ENCODE data around the gene ALMS1.
"Not testable (repeated sequence)": the region's sequence is repeated elsewhere in the genome, so short reads cannot be mapped to it uniquely, and the experiment has no call there.

ALMS1 gene

DNA sequence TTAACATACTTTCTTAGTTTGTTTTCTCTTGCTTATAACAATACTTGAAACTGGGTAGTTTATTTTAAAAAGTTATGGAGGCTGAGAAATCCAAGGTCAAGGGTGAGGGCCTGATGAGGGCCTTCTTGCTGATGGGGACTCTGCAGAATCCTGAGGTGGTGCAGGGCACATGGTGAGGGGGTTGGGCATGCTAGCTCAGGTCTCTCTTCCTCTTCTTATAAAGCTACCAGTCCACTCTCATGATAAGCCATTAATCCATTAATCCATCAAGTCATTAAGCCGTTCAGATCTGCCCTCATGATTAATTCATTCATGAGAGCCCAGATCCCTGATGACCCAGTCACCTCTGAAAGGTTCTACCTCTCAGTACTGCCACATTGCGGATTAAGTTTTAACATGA, 21.4 kb downstream of the ALMS1 start:
- no peak for DNase-seq

DNA sequence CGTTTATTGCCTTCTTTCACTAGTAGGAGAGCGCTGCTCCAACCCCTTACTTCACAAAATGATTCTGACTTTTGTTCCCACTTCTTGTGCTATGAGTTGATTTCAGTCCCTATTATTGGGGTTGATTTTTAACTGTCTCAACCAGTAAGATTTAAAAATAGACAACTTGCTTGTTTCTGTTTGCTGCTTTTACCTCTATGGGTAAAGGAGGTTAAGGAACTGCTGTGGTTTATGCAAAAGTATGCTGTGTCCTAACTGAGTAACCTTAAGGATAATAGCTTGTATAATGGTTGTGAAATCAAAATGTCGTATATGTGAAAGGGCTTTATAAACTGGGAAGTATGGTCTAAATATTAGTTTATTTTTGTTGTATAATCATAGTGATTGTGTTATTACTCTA, 22.6 kb downstream of the ALMS1 start:
- no peak for DNase-seq

DNA sequence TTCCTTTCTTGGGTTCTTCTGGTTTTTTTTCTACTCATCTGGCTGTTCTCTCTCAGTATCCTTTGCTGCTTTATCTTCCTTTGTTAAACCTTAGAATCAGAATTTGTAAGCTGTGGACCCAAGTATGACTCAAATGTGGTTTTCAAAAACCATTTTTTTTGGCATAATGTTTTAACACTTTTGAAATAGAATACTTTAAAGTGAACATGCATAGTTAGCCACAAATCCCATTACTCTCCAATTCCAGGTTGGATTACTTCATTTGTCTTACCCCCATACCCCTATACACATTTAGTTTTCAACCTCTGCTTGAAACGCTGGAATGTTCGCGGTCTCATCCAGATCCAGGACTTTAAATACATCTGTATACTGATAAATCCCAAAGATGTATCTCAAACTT, 29.1 kb downstream of the ALMS1 start:
- no peak for DNase-seq

DNA sequence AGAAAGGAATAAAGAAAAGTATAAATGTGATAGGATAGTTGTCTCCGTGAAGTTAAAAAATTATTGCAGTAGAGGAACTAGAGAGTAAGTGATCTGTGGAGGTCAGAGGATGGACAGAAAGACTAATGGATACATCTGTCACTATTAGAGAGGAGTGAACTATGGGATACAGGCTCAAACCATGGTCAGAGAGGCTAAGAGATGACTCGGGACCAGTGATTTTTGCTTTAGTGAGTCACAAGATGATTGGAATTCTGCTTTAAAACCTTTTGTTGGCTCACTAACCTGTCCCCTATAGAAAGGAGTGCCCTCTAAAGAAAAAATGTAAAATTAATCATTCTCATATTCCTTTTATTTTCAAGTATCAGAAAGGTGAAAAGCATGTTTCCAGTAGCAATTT, 30.3 kb downstream of the ALMS1 start:
- no peak for DNase-seq

DNA sequence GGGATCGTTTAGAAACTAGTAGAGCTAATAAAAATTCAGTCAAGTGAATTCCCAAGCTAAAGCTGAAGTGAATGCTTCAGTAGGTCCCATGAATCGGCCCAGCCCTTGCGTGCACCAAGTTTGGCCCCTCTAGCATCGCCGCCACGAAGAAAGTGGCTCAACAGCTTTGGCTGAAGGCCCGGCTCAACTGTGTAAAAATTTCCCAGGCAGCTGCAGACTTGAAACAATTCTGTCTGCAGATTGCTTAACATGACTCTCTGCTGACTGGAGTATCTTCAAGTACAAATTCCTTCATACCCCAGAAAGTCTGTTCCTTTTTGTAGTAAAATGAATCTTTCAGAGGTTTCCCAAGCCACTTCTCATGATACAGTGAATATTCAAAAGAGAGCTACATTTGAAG, 32.7 kb downstream of the ALMS1 start:
- no peak for DNase-seq

DNA sequence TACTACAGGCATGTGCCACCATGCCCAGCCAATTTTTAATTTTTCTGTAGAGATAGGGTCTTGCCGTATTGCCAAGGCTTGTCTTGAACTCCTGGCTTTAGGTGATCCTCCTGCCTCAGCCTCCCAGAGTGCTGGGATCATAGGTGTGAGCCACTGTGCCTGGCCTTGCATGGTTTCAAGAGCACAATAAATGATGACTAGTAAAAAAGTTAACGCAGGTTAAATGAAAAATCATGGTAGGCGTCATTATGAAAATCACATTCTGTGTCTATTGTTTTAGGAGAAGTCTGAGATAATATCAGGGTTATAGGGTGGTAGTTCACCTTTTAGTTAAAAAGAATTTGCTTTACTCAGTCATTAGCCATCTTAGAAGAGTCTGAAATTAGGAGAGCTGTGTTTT, 38.3 kb downstream of the ALMS1 start:
- no peak for DNase-seq

DNA sequence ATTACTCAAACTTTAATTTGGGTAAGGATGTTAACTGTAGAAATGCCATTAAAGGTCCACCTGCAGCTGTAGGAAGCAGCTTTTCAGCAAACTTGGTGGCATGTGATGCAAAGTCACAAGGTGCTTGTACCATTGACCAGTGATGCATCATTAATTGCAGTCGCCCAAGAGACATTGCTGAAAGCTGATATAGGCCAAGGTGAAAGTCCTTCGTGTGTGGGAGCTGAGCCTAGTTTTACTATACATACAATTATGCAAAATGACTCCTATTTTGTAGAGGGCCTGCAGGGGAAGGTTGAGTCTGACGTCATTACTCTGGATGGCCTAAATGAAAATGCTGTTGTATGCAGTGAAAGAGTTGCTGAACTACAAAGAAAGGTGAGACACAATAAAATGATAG, 40.5 kb downstream of the ALMS1 start:
- no peak for DNase-seq

DNA sequence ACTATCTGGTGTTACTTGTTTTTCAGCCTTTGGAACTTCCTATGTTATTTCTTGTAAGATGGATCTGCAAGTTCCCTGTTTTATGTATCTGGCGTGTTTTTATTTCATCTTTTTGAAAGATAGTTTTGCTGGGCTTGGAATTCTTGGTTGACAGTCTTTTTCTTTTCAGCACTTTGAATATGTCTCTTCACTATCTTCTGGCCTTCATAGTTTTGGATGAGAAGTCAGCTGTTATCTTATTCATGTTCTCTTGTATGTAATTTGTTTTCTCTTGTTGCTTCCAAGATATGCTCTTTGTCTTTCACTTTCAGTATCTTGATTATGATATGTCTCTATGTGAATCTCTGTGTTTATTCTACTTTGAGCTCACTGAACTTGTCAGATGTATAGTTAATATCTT, 50.4 kb downstream of the ALMS1 start:
- no peak for DNase-seq

DNA sequence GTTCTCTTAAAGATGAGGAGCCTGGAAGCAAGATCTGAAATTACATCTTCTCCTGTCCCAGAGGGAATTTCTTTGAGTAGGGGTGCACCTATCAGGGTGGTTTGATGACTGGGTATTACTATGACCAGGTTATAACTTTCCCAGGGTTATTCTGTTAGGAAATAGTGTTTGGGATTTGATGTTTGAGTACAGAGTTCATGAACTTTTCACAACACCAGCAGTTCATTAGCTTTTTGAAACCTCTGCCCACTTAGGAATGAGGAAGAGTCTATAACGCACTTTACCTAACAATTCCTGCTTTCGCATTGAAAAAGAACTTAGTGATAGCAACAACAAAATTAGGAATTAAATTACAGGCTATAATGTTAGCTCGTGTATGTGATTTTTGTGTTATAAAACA, 58.6 kb downstream of the ALMS1 start:
- no peak for DNase-seq

DNA sequence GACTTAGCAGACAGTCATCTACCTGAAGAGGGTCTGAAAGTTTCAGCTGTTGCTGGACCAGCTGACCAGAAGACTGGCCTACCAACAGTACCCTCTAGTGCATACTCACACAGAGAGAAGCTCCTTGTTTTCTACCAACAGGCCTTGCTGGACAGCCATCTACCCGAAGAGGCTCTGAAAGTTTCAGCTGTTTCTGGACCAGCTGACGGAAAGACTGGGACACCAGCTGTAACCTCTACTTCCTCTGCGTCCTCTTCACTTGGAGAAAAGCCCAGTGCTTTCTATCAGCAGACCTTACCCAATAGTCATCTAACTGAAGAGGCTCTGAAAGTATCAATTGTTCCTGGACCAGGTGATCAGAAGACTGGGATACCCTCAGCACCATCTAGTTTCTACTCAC, 63.2 kb downstream of the ALMS1 start:
- DNase-seq, result no peak

DNA sequence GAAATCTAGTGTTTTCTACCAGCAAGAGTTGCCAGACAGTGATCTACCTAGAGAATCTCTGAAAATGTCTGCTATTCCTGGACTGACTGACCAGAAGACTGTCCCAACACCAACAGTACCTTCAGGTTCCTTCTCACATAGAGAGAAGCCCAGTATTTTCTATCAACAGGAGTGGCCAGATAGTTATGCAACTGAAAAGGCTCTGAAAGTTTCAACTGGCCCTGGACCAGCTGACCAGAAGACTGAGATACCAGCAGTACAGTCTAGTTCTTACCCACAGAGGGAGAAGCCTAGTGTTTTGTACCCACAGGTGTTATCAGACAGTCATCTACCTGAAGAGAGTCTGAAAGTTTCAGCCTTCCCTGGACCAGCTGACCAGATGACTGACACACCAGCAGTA, 63.8 kb downstream of the ALMS1 start:
- DNase-seq, result no peak

DNA sequence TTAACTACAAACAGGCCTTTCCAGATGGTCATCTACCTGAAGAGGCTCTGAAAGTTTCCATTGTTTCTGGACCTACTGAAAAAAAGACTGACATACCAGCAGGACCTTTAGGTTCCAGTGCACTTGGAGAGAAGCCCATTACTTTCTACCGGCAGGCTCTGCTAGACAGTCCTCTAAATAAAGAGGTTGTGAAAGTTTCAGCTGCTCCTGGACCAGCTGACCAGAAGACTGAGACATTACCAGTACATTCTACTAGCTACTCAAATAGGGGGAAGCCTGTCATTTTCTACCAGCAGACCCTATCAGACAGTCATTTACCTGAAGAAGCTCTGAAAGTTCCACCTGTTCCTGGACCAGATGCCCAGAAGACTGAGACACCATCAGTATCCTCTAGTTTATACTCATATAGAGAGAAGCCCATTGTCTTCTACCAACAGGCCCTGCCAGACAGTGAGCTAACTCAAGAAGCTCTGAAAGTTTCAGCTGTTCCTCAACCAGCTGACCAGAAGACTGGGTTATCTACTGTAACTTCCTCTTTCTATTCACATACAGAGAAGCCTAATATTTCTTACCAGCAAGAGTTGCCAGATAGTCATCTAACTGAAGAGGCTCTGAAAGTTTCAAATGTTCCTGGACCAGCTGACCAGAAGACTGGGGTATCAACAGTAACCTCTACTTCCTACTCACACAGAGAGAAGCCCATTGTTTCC, 65.8 kb downstream of the ALMS1 start:
- no peak for DNase-seq

DNA sequence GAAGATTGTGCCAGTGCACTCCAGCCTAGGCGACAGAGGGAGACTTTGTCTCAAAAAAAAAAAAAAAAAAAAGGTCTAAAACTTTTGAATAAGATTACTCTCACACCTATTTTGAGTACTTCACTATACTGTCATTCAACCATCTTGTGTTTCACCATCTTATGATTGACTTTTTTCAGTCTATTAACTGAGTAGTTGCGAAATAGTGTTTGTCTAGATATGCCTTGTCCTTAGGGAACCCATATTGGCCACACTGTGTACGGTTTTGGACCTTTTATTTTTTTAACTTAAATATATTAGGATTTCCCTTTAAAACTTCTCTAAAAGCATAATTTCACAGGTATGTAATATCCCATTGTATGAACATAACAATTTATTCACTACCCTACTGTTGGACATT, 72.3 kb downstream of the ALMS1 start:
- DNase-seq, result no peak

DNA sequence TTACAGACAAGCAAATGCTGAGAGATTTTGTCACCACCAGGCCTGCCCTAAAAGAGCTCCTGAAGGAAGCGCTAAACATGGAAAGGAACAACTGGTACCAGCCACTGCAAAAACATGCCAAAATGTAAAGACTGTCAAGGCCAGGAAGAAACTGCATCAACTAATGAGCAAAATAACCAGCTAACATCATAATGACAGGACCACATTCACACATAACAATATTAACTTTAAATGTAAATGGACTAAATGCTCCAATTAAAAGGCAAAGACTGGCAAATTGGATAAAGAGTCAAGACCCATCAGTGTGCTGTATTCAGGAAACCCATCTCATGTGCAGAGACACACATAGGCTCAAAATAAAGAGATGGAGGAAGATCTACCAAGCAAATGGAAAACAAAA, 76.8 kb downstream of the ALMS1 start:
- DNase-seq, result not testable (repeated sequence)

DNA sequence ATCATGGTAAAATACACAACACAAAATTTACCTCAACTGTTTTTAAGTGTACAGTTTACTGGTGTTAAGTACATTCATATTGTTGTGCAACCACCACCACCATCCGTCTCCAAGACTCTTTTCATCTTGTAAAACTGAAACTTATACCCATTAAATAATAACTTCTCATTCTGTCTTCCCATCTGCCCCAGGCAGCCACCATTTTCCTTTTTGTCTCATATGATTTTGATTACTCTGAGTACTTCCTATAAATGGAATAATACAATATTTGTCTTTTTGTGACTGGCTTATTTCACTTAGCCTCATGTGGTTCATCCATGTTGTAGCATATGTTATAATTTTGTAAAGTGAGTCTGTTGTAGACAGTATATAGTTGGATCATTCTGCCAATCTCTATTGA, 82.7 kb downstream of the ALMS1 start:
- DNase-seq, result no peak

DNA sequence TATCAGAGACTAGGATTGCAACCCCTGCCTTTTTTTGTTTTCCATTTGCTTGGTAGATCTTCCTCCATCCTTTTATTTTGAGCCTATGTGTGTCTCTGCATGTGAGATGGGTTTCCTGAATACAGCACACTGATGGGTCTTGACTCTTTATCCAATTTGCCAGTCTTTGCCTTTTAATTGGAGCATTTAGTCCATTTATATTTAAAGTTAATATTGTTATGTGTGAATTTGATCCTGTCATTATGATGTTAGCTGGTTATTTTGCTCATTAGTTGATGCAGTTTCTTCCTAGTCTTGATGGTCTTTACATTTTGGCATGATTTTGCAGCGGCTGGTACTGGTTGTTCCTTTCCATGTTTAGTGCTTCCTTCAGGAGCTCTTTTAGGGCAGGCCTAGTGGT, 98.2 kb downstream of the ALMS1 start:
- not testable (repeated sequence) for DNase-seq

DNA sequence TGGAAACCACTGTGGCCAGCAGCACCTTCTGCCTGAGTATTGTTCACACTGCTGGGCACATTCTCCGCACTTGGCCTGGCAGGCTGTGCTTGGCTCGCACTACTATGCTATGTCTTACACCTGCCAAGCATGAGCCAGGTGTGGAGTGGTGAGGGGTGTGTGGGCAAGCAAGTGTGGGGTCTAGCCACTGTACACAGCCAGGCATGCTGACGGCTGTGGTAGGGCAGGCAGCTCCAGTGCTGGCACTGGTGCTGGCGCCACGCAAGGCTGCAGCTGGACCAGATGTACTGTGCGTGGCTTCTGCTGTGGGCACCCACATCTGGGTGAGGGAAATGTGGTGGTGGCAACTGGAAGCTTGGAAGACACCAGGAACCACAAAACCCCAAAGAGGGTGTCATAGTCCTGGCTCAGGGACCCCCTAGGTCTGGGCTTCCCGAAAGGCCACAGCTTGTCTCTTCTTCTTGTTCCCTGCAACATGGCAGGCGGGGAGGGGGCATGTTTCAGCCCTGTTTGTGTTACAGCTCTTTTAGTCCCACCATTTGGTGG, 101.5 kb downstream of the ALMS1 start:
- DNase-seq, result no peak

DNA sequence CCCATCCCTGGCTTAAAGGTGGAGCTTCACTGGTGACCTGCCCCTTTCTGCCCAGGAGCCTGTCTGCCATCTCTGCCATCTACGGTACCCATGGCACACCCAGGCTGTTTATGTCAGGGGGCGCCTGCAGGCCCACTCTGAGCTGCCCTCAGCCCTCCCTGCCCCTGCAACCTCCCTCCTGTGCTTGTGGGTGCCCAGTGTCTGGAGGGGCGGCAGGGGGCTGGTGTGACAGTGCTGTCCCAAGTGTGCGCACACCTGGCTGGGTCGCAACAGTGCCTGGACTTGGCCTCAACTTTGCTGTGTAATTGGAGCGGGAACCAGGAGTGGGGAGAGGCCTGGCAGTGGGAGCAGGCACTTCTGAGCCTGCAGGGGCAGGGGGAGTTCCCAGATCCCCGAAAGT, 102.4 kb downstream of the ALMS1 start:
- DNase-seq, result no peak

DNA sequence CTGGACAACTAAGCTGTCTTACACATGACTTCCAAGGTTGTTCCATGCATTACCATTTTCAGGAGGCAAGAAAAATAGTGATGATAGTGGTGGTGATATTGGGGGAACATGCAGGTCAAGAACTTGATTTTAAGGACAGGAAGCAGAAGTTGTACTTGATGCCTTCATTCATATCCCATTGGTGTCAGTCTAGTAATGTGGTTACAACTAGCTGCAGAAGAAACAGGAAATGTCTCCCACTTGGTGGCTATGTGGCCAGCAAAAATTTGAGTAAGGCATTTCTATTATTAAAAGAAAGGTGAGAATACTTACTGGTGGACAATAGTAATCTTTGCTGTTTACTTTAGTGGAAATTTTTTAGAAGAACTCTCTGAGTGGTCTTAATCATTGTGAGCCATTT, 103.4 kb downstream of the ALMS1 start:
- DNase-seq, result no peak

DNA sequence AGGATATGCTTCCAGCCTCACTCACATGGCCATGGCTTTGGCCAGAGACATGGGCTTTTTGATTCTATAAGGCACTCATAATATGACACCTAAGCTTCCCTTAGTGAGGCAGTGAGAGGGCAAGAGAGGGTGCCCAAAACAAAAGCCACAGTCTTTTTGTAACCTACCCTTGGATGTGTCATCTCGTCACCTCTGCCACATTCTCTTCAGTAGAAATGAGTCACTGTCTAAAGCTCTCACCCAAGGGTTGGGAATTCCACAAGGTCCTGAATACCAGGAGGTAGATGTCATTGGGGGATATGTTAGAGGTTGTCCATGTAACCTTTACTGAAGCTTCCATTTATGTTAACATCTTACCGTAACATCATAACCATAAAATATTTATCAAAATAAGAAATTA, 108.4 kb downstream of the ALMS1 start:
- no peak for DNase-seq

DNA sequence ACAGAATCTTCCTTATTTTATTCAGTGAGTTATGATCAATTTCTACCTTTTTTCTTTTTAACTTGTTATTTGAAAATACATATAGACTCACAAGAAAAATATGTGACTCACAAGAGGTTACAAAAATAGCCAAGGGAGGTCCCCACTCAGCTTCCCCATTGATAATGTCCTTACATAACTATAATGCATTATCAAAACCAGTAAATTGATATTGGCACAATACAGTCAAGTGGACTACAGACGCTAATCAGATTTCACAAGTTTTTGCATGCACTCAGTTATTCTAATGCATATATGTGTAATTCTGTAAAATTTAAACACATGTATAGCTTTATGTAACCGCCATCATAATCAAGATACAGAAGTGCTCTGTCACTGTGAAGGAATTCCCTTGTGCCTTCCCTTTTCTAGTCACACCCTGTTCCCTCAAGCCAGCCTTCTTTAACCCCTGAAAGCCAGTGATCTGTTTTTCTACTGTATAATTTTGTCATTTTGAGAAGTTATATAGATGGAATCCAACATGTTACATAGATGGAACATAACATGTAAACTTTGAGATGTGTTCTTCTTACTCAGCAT, 118.4 kb downstream of the ALMS1 start:
- DNase-seq, result no peak

DNA sequence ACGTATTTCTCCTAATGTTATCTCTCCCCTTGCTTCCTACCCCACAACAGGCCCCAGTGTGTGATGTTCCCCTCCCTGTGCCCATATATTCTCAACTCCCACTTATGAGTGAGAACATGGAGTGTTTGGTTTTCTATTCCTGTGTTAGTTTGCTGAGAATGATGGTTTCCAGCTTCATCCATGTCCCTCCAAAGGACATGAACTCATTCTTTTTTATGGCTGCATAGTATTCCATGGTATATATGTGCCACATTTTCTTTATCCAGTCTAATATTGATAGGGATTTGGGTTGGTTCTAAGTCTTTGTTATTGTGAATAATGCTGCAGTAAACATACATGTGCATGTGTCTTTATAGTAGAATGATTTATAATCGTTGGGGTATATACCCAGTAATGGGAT, 119.2 kb downstream of the ALMS1 start:
- DNase-seq, result not testable (repeated sequence)

DNA sequence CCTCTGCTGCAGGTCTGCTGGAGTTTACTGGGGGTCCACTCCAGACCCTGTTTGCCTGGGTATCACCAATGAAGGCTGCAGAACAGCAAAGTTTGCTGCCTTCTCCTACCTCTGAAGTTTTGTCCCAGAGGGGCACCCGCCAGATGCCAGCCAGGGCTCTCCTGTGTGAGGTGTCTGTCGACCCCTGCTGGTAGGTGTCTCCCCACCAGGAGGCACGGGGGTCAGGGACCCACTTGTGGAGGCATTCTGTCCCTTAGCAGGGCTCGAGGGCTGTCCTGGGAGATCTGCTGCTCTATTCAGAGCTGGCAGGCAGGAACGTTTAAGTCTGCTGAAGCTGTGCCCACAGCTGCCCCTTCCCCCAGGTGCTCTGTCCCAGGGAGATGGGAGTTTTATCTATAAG, 124.8 kb downstream of the ALMS1 start:
- DNase-seq, result not testable (repeated sequence)

DNA sequence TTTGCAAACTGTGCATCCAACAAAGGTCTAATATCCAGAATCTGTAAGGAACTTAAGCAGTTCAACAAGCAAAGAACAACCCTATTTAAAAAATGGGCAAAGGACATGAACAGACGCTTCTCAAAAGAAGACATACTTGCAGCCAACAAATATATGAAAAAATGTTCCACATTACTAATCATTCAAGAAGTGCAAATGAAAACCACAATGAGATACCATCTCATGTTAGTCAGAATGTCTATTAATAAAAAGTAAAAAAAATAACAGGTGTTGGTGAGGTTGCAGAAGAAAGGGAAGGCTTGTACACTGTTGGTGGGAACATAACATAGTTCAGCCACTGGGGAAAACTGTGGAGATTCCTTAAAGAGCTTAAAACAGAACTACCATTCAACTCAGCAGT, 130.4 kb downstream of the ALMS1 start:
- no peak for DNase-seq

DNA sequence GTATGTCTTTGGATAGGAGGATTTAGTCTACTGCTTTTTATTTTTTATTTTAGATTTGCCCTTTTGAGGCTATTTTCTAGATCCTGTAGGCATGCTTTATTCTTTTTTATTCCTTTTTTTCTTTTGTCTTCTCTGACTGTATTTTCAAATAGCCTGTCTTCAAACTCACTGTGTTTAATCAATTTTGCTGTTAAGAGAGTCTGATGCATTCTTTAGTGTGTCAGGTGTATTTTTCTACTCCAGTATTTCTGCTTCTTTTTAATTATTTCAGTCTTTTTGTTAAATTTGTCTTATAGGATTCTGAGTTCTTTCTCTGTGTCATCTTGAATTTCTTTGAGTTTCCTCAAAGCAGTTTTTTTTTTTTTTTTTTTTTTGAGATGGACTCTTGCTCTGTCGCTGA, 143.1 kb downstream of the ALMS1 start:
- no peak for DNase-seq
